HG03060 (cell line): ENCODE data around the gene STXBP6.

ENCODE experiments used
- ATAC-seq: cut with Tn5 transposase; IDR thresholded peaks from one replicate; pipeline ENCODE4 v1.9.1; 2021; ENCODE audit warnings: low read depth, moderate number of reproducible peaks; ENCODE audit not compliant: unreplicated experiment

The STXBP6 gene

GRCh38 chr14:24892497-24893051 is 157.4 kb downstream of the STXBP6 start:
- no peak for ATAC-seq

GRCh38 chr14:24891987-24892496 is 157.9 kb downstream of the STXBP6 start:
- no peak for ATAC-seq

- ATAC-seq: no peak
Observed at GRCh38 chr14:24890716-24891115, 159.2 kb downstream of the STXBP6 start.

- no peak for ATAC-seq
Observed at GRCh38 chr14:24889843-24890242, 160.1 kb downstream of the STXBP6 start.

GRCh38 chr14:24888532-24888931 is 161.4 kb downstream of the STXBP6 start:
- ATAC-seq: no peak

GRCh38 chr14:24887623-24888304 is 162.2 kb downstream of the STXBP6 start:
- no peak for ATAC-seq

- ATAC-seq: no peak
Observed at GRCh38 chr14:24885410-24885913, 164.5 kb downstream of the STXBP6 start.

GRCh38 chr14:24883576-24883975 is 166.4 kb downstream of the STXBP6 start:
- no peak for ATAC-seq

- ATAC-seq: no peak
Observed at GRCh38 chr14:24881116-24881893, 168.6 kb downstream of the STXBP6 start.

- ATAC-seq: no peak
Observed at GRCh38 chr14:24880689-24881088, 169.3 kb downstream of the STXBP6 start.

GRCh38 chr14:24879661-24880386 is 170.1 kb downstream of the STXBP6 start:
- ATAC-seq: no peak

- ATAC-seq: no peak
Observed at GRCh38 chr14:24876996-24877395, 173.0 kb downstream of the STXBP6 start.

GRCh38 chr14:24875991-24876878 is 173.7 kb downstream of the STXBP6 start:
- no peak for ATAC-seq

- ATAC-seq: no peak
Observed at GRCh38 chr14:24875203-24875838, 174.6 kb downstream of the STXBP6 start.

GRCh38 chr14:24874514-24875202 is 175.3 kb downstream of the STXBP6 start:
- no peak for ATAC-seq

- no peak for ATAC-seq
Observed at GRCh38 chr14:24873551-24873950, 176.4 kb downstream of the STXBP6 start.

- ATAC-seq: no peak
Observed at GRCh38 chr14:24870949-24871701, 178.8 kb downstream of the STXBP6 start.

GRCh38 chr14:24868389-24868788 is 181.6 kb downstream of the STXBP6 start:
- ATAC-seq: no peak
